Peyer's patch (tissue), 4 donors: ENCODE data around the gene CTNNBL1.

Source experiments
- POLR2A ChIP-seq, 2 donors: fragments of 450-650 bp; IDR thresholded peaks; one replicate each; pipeline ENCODE4 v1.5.1; 2017; ENCODE audit warnings: antibody characterized with exemption in 2 of 2, mild to moderate bottlenecking in 2 of 2, moderate library complexity in 2 of 2
- TF ChIP-seq, protein P1 (sequence below), 6 experiments: fragments of 450-650 bp in 4 of 6; fragments of 200-600 bp in 2 of 6; sonication (generic) in 1 of 6; IDR thresholded peaks; one replicate each; pipeline ENCODE4 v1.5.1; 2017 to 2019; ENCODE audit warnings: antibody characterized with exemption in 6 of 6, mild to moderate bottlenecking in 3 of 6, moderate library complexity in 1 of 6

DNA sequence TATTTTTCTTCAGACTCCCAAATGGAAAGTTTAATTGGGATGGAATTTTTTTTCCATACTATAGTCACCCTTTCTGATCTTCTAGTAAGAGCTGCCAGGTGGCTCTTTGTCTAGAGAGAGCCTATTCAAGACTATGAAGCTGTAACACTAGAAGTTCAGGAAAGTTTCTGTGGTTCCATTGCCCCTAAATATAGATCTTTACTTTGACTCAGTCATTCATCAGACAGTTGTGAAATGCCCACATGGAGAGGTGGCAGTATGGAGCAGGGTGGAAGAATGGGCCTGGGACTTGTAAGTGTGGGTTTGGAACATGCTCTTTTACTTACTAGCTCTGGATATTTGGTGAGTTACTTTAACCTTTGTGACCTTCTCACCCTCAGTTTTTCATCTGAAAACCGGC lies 87.8 kb downstream of the CTNNBL1 start:
- TF ChIP-seq, protein P1, sequence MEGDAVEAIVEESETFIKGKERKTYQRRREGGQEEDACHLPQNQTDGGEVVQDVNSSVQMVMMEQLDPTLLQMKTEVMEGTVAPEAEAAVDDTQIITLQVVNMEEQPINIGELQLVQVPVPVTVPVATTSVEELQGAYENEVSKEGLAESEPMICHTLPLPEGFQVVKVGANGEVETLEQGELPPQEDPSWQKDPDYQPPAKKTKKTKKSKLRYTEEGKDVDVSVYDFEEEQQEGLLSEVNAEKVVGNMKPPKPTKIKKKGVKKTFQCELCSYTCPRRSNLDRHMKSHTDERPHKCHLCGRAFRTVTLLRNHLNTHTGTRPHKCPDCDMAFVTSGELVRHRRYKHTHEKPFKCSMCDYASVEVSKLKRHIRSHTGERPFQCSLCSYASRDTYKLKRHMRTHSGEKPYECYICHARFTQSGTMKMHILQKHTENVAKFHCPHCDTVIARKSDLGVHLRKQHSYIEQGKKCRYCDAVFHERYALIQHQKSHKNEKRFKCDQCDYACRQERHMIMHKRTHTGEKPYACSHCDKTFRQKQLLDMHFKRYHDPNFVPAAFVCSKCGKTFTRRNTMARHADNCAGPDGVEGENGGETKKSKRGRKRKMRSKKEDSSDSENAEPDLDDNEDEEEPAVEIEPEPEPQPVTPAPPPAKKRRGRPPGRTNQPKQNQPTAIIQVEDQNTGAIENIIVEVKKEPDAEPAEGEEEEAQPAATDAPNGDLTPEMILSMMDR (IDR thresholded peaks at IDR 0.05) = no peak
- TF ChIP-seq POLR2A (IDR thresholded peaks at IDR 0.05) = no peak
